Omental fat pad (tissue), 4 donors: ENCODE results near the gene MTHFD2L. TPM values are rescaled to one million over a fixed set of nuclear protein-coding genes. Genes with fewer than 3 reads are reported as not detected.

Source experiments
- ATAC-seq: fragments of 150-250 bp; one replicate; pipeline ENCODE4 v1.9.1; 2016; ENCODE audit warnings: mild to moderate bottlenecking, moderate library complexity; ENCODE audit not compliant: low FRiP score
- DNase-seq: peaks from one replicate; pipeline ENCODE4 v3.0.0-alpha.2; 2019; ENCODE audit warnings: low spot score
- total RNA-seq, 4 donors: library from RNA; depleted of rRNA; stranded (reverse); fragments of >200 nt; gene quantifications; one replicate each; pipeline ENCODE4 v1.1.0, GENCODE V29; 2016
- TF ChIP-seq, protein P1 (sequence below), 3 donors: fragments of 450-650 bp; IDR thresholded peaks; one replicate each; pipeline ENCODE4 v1.5.1; 2016 to 2017; ENCODE audit warnings: antibody characterized with exemption in 3 of 3, mild to moderate bottlenecking in 3 of 3, moderate library complexity in 2 of 3

The MTHFD2L gene
- total RNA-seq, 4 donors from 2014 or later = 12.2 to 23.2 (median 18.4) TPM

DNA sequence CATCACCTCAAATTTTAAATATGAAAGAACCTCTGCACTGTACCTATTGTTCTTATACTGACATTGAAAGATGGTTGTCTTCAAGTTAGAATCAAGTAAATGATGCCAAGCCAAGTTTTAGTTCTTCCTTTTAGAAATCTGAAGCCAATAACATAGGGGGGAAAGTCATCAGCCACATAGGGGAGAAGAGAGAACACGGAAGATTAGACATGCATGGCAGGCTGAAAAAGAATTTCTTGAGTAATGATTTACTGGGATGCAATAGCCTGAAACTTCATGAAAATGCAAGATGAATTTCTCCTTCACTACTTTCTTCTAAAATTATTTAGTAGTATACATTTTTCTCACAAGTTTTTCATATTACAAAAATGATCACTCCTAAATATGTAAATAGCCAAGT lies 136.8 kb downstream of the MTHFD2L start:
- DNase-seq = no peak
- no peak for ATAC-seq
- TF ChIP-seq, protein P1, sequence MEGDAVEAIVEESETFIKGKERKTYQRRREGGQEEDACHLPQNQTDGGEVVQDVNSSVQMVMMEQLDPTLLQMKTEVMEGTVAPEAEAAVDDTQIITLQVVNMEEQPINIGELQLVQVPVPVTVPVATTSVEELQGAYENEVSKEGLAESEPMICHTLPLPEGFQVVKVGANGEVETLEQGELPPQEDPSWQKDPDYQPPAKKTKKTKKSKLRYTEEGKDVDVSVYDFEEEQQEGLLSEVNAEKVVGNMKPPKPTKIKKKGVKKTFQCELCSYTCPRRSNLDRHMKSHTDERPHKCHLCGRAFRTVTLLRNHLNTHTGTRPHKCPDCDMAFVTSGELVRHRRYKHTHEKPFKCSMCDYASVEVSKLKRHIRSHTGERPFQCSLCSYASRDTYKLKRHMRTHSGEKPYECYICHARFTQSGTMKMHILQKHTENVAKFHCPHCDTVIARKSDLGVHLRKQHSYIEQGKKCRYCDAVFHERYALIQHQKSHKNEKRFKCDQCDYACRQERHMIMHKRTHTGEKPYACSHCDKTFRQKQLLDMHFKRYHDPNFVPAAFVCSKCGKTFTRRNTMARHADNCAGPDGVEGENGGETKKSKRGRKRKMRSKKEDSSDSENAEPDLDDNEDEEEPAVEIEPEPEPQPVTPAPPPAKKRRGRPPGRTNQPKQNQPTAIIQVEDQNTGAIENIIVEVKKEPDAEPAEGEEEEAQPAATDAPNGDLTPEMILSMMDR (IDR thresholded peaks at IDR 0.05) = no peak

GRCh38 chr4:74297539-74297938 lies 139.6 kb downstream of the MTHFD2L start:
- DNase-seq = no peak
- no peak for ATAC-seq
- TF ChIP-seq, protein P1 (IDR thresholded peaks at IDR 0.05) = no peak

DNA sequence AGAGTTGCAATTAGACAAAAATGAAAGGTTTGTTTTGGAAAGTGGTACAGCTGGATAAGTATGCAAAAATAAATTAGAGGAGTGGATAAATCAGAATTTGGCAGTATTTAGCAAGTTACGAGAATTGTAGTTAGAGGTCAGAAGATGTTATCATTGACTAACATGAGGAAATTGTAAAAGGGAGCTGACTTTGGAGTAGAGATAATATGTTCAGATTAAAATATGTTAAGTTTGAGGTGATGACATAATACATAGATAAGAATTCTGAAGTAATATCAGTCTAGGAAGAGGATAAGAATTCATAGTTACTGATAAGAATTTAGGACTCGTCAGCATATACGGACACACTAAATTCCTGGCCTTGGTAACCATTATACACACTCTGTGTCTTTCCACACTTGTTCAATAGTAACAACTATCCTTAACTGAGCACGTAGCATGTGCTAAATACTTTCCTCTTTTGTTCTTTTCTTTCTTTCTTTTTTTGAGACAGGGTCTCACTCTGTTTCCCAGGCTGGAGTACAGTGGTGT lies 146.2 kb downstream of the MTHFD2L start:
- no peak for ATAC-seq
- no peak for DNase-seq
- TF ChIP-seq, protein P1 (IDR thresholded peaks at IDR 0.05) = no peak

DNA sequence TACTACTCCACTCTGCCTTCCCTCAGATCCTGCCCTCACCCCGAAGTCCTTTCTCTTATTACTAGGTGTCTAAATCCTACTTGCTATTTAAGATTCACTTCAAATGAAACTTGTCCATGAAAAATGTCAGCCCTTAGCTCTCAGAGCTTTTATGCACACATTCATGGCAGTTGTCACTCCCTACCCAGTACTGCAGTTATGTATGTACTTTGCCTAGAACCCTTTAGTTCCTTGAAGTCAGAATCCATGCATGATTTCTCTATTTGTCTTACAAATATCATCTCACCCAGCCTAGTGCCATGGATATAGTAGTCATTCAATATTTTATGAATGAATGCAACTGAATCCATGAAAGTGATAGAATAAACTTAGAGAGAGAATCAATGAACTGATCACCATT lies 147.1 kb downstream of the MTHFD2L start:
- TF ChIP-seq, protein P1 (IDR thresholded peaks at IDR 0.05) = no peak
- ATAC-seq (no peak), DNase-seq (no peak)

- DNase-seq (no peak), ATAC-seq (no peak)
- TF ChIP-seq, protein P1 (IDR thresholded peaks at IDR 0.05) = no peak
Measured at GRCh38 chr4:74307170-74307569, 149.3 kb downstream of the MTHFD2L start.

- no peak for DNase-seq
- TF ChIP-seq, protein P1 (IDR thresholded peaks at IDR 0.05) = no peak
- ATAC-seq = no peak
Measured at GRCh38 chr4:74308215-74308614, 150.3 kb downstream of the MTHFD2L start, which contains the start of gene EPGN. TSS of gene EPGN (plus strand) at chr4:74308470. CDS start at chr4:74308534, 64 bp downstream.

- DNase-seq (no peak), ATAC-seq (no peak)
- TF ChIP-seq, protein P1 (IDR thresholded peaks at IDR 0.05) = no peak
Measured at GRCh38 chr4:74309223-74309622, 151.3 kb downstream of the MTHFD2L start.
